CD4-positive, alpha-beta T cell treated with Interleukin-17A for 4 hours (primary cell): Measurements from ENCODE around the gene RAB15.

ENCODE experiments used
- DNase-seq: peaks from one replicate; pipeline ENCODE4 v3.0.0-alpha.2; 2020; ENCODE audit warnings: mixed read lengths

Gene RAB15

GRCh38 chr14:64971943-64972791 is at the start of gene RAB15:
Gene RAB15, minus strand, starts transcription at chr14:64972336. Its CDS starts 260 bp downstream, at chr14:64972076.
- DNase-seq = peak; percentile 75

- no peak for DNase-seq
These were observed 47.9 kb upstream of the RAB15 start for GRCh38 chr14:65019944-65020566.

DNA sequence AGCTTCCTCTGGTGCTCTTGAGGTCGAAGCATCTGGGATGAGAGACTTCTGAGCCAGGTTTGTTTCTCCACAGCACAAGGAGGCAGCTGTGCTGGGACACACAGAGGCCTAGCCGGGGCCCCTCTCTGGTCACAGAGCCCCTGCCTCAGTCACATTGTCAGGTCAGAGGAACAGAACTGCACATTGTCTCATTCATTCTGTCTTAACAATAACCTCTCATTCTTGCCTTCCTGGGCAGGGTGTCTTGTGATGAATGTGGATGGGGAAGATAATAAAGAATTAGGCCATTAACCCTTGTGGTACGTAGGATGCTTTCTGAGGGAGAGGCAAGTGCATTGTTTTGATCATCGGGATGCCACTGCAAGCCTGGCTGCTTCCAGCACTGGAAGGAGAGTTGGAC is 44.3 kb upstream of the RAB15 start:
- DNase-seq = no peak

GRCh38 chr14:65015391-65015790 is 43.3 kb upstream of the RAB15 start:
- DNase-seq = no peak

DNA sequence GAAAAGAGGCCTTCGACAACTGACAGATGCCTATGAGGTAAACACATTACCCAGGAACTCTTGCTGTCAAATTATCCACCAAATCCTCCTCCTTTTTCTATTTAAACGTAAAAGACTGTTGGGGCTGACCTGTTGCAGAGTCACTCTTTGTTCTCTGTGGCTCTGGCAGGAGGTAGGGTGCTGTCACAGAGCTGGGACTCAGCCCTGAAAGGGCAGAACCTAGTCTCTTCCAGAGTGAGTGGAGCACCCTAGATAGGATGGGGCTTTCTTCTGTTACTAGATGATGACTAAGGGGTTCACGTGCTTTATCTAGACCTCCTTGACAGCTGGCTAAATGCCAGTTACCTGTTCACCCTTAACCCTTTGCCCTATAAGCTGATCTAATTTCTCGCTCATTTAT is 40.2 kb upstream of the RAB15 start:
- DNase-seq = no peak

GRCh38 chr14:65011538-65011937 is 39.4 kb upstream of the RAB15 start:
- DNase-seq = no peak

DNA sequence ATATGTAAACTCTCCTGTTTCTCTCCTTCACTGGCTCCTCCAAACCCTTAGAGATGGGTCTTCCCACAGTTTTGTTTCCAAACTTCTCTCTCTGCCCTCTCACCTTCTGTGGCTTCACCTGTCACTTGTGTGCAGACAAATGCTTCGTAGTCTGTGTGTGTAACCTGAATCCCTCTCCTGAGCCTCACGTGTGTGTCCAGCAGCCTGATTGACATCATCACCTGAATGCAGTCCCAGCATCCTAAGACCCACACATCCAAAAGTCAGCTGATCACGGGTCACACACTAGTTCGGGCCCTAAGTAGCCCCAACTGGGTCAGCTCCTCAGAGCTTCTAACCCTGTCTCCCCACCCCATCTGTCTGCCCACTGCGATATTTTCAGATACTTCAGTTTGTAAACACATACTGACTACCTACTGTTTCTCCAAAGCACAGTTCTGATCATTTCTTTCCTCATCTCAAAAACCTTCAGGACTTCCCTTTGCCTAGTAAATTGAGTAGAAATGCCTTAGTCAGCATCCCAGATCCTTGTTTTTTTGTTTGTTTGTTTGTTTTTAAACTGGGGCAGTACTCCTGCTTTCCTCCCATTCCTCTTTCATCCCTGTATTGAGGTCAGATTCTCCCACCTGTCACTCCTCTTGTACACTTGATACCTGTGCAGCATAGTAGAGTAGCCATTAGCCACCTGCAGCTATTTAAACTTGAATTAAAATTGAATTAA is 38.2 kb upstream of the RAB15 start:
- DNase-seq = no peak

DNA sequence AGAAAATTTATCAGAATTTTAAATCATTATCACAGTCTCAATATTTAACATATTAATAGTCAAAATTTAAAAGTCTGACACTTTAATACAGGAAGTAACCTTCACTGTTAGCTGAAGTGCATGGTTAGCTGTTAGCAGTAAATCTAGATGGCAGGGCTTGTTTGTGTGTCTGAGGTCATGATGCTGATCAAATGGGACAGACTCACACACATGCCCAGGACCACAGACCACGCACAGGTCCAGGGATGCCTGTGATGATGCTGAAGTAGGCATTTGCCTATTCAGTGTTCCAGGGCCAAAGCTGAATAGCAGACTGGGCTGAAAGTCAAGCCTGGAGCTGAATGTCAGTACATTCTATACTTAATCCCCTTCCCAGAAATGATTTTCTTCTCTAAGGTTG is 35.1 kb upstream of the RAB15 start:
- DNase-seq = no peak

GRCh38 chr14:65006261-65006721 is 34.2 kb upstream of the RAB15 start:
- DNase-seq = no peak

DNA sequence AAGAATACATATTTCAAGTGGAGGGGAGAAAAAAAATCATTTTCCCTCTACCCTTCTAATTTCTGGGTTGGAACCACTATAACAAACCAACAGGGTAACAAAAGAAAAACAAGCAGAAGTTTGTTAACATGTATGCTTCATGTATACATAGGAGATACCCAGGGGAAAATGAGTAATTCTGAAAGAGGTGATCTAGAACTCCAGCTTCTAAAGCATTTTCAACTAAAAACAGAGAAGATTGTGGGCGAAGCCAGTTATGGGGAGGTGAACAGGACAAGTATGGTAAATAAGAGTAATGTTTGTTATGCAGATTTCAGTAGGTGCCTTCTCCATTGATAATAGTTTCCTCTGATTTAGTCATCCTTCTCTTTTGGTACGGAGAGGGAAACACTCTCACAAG is 31.3 kb upstream of the RAB15 start:
- DNase-seq = no peak

DNA sequence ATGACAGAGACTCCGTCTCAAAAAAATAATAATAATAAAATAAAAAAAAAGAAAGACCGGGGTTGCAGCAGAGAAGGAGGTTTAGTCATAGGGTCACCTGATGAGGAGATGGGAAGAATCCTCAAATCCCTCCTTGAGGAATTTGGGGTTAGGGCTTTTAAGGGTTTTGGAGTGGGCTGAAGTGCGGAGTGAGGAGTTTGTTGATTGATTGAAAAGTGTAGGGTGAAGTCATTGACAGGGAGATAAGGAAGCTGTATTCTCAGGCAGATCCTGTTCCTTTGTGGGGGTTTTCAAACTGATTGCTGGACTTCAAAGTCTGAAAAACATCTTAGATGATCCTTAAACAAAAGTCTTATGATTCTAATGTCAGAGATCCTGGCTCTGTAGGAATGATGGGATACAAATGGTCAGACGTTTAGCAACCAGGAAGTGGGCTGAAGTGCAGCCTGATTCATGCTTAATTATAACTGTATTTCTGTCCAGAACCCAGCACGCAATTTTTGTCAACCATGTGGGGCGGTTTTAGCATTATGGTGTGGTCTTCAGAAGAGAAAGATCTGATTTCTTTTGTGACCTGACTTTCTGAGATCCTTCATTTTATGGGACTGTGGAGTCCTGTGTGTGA is 30.6 kb upstream of the RAB15 start:
- DNase-seq = no peak

DNA sequence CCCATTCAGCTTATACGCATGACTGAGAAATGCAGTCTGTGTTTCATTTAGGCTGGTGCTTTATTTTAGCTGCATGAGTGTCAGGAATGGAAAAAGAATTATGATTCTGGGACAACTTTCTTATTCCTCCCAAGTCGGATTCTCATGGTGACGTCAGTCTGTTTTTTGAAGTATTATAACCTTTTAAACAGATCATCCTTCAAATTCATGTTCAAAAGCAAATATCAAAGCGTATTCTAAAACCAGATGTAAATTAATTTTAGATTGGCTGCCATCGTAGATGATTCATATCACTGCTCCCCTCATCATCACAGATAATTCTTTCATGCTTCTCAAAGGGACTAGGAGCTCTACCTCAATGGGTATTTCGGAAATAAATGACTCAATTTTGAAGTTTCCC is 29.6 kb upstream of the RAB15 start:
- DNase-seq = no peak

DNA sequence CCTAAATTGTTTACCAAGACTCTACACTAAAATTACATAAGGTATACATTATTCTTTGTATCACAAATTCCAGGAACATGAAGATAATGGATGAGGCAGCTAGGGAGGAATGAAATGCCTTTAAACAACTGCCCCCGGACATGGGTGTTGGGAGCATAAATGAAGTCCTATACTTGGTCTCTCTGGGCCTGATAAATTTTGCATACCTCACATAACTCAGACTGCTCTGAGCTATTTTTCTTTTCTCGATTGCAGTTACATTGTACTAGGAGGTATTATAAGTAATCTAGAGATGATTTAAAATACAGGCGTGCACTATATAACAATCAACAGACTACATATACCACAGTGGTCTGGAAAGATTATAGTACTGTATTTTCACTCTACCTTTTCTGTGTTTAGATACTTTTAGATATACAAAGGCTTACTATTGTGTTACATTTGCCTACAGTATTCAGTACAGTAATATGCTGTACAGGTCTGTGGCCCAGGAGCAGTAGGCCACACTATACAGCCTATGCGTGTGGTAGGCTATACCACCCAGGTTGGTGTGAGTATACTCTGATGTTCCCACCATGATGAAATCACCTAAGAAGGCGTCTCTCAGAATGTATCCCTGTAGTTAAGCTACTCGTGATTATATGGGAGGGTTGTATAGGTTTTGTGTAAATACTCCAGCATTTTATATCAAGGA is 28.9 kb upstream of the RAB15 start:
- no peak for DNase-seq

- DNase-seq = no peak
These were observed 26.4 kb upstream of the RAB15 start for GRCh38 chr14:64998455-64998931.

DNA sequence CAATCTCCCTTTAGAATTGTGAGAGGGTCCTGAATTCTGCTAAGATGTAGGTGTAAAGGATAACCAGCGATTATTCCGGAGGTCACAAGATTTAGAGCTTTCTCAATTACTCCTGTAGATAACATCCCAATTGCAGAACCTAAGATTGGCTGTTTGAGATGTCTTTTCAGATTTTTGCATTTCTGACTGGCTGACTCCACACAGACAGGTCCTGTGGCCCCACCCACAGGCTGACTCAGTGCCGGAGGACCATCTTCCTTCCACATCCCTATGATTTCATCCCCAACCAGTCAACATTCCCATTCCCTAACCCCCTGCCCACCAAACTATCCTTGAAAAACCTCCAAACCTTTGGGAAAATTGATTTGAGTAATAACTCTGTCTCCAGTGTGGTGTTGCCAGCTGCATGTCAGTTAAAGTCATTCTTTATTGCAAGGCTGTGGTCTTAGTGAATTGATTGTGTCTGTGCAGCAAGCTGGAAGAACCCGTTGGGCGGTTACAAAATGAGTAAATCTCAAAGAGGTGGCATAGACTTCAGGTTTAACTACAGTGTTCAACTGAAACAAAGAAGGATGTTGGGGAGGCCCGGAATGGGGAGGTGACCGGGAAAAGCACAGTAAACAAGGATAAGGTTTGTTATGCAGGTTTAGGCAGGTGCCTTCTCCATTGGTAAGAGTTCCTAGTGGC is 25.1 kb upstream of the RAB15 start:
- DNase-seq = peak; percentile 36

GRCh38 chr14:64995291-64995690 is 23.2 kb upstream of the RAB15 start:
- no peak for DNase-seq

DNA sequence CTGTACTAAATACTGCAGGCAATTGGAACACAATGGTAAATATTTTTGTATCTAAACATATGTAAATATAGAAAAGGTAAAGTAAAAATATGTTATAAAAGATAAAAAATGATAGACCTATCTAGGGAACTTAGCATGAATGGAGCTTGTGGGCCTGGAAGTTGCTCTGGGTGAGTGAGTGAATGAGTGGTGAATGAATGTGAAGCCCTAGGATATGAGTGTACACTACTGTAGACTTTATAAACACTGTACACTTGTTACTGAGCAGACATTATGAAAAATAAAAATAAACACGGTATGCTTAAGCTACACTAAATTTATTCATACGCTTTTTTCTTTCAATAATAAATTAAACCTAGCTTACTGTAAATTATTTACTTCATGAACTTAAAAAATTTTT is 22.4 kb upstream of the RAB15 start:
- DNase-seq = no peak

GRCh38 chr14:64993266-64993930 is 21.3 kb upstream of the RAB15 start:
- DNase-seq = no peak

- no peak for DNase-seq
These were observed 20.3 kb upstream of the RAB15 start for GRCh38 chr14:64992328-64992885.

GRCh38 chr14:64990939-64991338 is 18.8 kb upstream of the RAB15 start:
- no peak for DNase-seq

DNA sequence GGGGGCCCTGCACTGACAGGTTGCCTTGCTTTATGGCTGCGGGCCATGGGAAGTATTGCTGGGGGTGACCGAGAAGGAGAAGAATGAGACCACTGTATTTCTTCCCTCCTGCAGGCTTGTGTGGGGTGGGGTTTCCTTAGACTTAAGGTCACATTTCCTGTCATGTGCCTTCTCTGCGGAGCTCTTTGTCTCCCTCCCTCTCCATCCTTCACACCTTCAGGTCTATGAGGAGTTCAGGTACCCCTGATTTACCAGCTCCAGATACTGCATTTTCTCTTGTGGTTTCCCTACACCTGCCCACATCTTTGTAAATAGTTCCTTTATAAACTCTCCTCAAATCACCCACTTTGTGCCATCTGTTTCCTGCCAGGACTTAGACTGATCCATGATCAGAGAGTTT is 18.2 kb upstream of the RAB15 start:
- DNase-seq = peak; percentile 50
